Prostate gland (tissue), 2 donors: ENCODE results near the gene AFAP1L1. TPM values are rescaled to one million over a fixed set of nuclear protein-coding genes. Genes with fewer than 3 reads are reported as not detected.

Experiments
- DNase-seq: peaks from one replicate; pipeline ENCODE4 v3.0.0-alpha.2; 2019; ENCODE audit warnings: low spot score
- H3K27ac ChIP-seq, 2 donors: fragments of 200-600 bp; sonication (generic); 2 replicates each; pipeline ENCODE4 v1.5.1; 2017 to 2019
- H3K27me3 ChIP-seq: fragments of 200-600 bp; sonication (generic); replicated peaks from 2 replicates; pipeline ENCODE4 v1.5.1; 2019; ENCODE audit not compliant: insufficient read depth
- H3K36me3 ChIP-seq, 2 donors: fragments of 200-600 bp; sonication (generic); 1 replicate in 1 of 2; 2 replicates in 1 of 2; pipeline versions ENCODE4 v1.5.1 to v1.8.1; 2017 to 2019
- H3K4me1 ChIP-seq: fragments of 200-600 bp; sonication (generic); replicated peaks from 2 replicates; pipeline ENCODE4 v1.5.1; 2019
- H3K4me3 ChIP-seq, 2 donors: fragments of 200-600 bp; sonication (generic); 2 replicates each; pipeline ENCODE4 v1.5.1; 2017 to 2019
- H3K9me3 ChIP-seq: fragments of 200-600 bp; sonication (generic); 2 replicates; pipeline ENCODE4 v1.5.1; 2017
- CTCF ChIP-seq, 4 experiments: fragments of 200-600 bp in 2 of 4; fragments of 450-650 bp in 2 of 4; sonication (generic) in 2 of 4; IDR thresholded peaks; 1 replicate in 3 of 4; 2 replicates in 1 of 4; pipeline ENCODE4 v1.5.1; 2016 to 2019; ENCODE audit warnings: antibody characterized with exemption in 4 of 4, mild to moderate bottlenecking in 2 of 4, moderate library complexity in 2 of 4
- POLR2A ChIP-seq: fragments of 450-650 bp; IDR thresholded peaks from one replicate; pipeline ENCODE4 v1.6.1; 2016; ENCODE audit warnings: antibody characterized with exemption, mild to moderate bottlenecking
- POLR2AphosphoS5 ChIP-seq: sonication (generic); formaldehyde crosslinking; IDR thresholded peaks from one replicate; pipeline ENCODE4 v1.6.1; 2017; ENCODE audit warnings: antibody characterized with exemption
- WGBS: methylation state at CpG from one replicate; pipeline ENCODE4 v1.1.5; 2018; 5-methylcytosine and 5-hydroxymethylcytosine counted together
- intact Hi-C: fragments of 100-400 bp; cut with DNase I; formaldehyde crosslinking; loops from one replicate; pipeline ENCODE4 v1.14.2; 2022
- total RNA-seq, 2 donors: library from RNA; depleted of rRNA; stranded (reverse); fragments of >200 nt; gene quantifications; one replicate each; pipeline ENCODE4 v1.1.0, GENCODE V29; 2016

AFAP1L1 gene
- total RNA-seq, 2 donors from 2014 or later: 8.4 to 10.3 TPM

- H3K4me3 ChIP-seq: no peak overlapping the region
- no peak for TF ChIP-seq POLR2A
- peak; percentile 57 for TF ChIP-seq POLR2AphosphoS5
- TF ChIP-seq CTCF (IDR thresholded peaks at IDR 0.05): peak in 3 of 4 experiments; percentile 72 to 86 (median 85)
- H3K27me3 ChIP-seq: no peaks in the 10 kb centered on the region
- no peaks in the 10 kb centered on the region for H3K4me1 ChIP-seq
- DNase-seq: peak; percentile 49
- intact Hi-C loops: loop anchor here (2.0 kb wide), 1 partner anchor 88 kb away; the partner anchor contains the start of gene ABLIM3
- WGBS: 23% methylated on average over 5 of the region's 5 CpGs
- H3K36me3 ChIP-seq: no peaks in the 10 kb centered on the region
- H3K27ac ChIP-seq: no peak overlapping the region
- H3K9me3 ChIP-seq: no peaks in the 10 kb centered on the region
These were observed 42.9 kb upstream of the AFAP1L1 start for GRCh38 chr5:149228618-149229297.

- no peak for TF ChIP-seq CTCF (IDR thresholded peaks at IDR 0.05)
- no peak for TF ChIP-seq POLR2AphosphoS5
- no peak for TF ChIP-seq POLR2A
- no peaks in the 10 kb centered on the region for H3K36me3 ChIP-seq
- H3K27ac ChIP-seq: no peak overlapping the region
- H3K27me3 ChIP-seq: no peaks in the 10 kb centered on the region
- WGBS: 44% methylated on average over 6 of the region's 6 CpGs
- DNase-seq: no peak
- H3K4me1 ChIP-seq: no peaks in the 10 kb centered on the region
- intact Hi-C loops: loop anchor here (2.0 kb wide), 1 partner anchor 89 kb away; the partner anchor contains the start of gene ABLIM3
- no peaks in the 10 kb centered on the region for H3K9me3 ChIP-seq
- H3K4me3 ChIP-seq: no peak overlapping the region
These were observed 42.2 kb upstream of the AFAP1L1 start for GRCh38 chr5:149229298-149229937.

- TF ChIP-seq POLR2A (no peak), POLR2AphosphoS5 (no peak), CTCF (IDR thresholded peaks at IDR 0.05) (no peak)
- intact Hi-C loops: no loop called here
- H3K27ac ChIP-seq: no peak overlapping the region
- H3K27me3 ChIP-seq: no peaks in the 10 kb centered on the region
- H3K9me3 ChIP-seq: no peaks in the 10 kb centered on the region
- no peak overlapping the region for H3K4me3 ChIP-seq
- DNase-seq: no peak
- H3K4me1 ChIP-seq: no peaks in the 10 kb centered on the region
- H3K36me3 ChIP-seq: no peaks in the 10 kb centered on the region
These were observed 35.8 kb upstream of the AFAP1L1 start for GRCh38 chr5:149235841-149236240.

GRCh38 chr5:149237662-149238061 lies 34.0 kb upstream of the AFAP1L1 start:
- no peak overlapping the region for H3K4me3 ChIP-seq
- H3K27me3 ChIP-seq: no peaks in the 10 kb centered on the region
- 59% methylated on average over 4 of the region's 4 CpGs for WGBS
- no peak overlapping the region for H3K27ac ChIP-seq
- no peaks in the 10 kb centered on the region for H3K4me1 ChIP-seq
- no peak for DNase-seq
- TF ChIP-seq CTCF (IDR thresholded peaks at IDR 0.05) (no peak), POLR2A (no peak), POLR2AphosphoS5 (no peak)
- intact Hi-C loops: no loop called here
- H3K36me3 ChIP-seq: no peaks in the 10 kb centered on the region
- no peaks in the 10 kb centered on the region for H3K9me3 ChIP-seq

GRCh38 chr5:149238540-149238939 lies 33.1 kb upstream of the AFAP1L1 start:
- TF ChIP-seq CTCF (IDR thresholded peaks at IDR 0.05) (no peak), POLR2AphosphoS5 (no peak), POLR2A (no peak)
- Histone ChIP-seq H3K27ac (no peak overlapping the region), H3K4me1 (no peaks in the 10 kb centered on the region), H3K9me3 (no peaks in the 10 kb centered on the region), H3K36me3 (no peaks in the 10 kb centered on the region), H3K4me3 (no peak overlapping the region), H3K27me3 (no peaks in the 10 kb centered on the region)
- no peak for DNase-seq
- WGBS: 54% methylated on average over 2 of the region's 2 CpGs
- intact Hi-C loops: no loop called here
